ENCODE data around the gene VPS72. TPM values are rescaled to one million over a fixed set of nuclear protein-coding genes. Genes with fewer than 3 reads are reported as not detected.

The VPS72 gene, protein sequence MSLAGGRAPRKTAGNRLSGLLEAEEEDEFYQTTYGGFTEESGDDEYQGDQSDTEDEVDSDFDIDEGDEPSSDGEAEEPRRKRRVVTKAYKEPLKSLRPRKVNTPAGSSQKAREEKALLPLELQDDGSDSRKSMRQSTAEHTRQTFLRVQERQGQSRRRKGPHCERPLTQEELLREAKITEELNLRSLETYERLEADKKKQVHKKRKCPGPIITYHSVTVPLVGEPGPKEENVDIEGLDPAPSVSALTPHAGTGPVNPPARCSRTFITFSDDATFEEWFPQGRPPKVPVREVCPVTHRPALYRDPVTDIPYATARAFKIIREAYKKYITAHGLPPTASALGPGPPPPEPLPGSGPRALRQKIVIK
- total RNA-seq (2014; rRNA removed; shearing (Covaris generic)), result 92.9 and 126 TPM in 2 replicates

DNA sequence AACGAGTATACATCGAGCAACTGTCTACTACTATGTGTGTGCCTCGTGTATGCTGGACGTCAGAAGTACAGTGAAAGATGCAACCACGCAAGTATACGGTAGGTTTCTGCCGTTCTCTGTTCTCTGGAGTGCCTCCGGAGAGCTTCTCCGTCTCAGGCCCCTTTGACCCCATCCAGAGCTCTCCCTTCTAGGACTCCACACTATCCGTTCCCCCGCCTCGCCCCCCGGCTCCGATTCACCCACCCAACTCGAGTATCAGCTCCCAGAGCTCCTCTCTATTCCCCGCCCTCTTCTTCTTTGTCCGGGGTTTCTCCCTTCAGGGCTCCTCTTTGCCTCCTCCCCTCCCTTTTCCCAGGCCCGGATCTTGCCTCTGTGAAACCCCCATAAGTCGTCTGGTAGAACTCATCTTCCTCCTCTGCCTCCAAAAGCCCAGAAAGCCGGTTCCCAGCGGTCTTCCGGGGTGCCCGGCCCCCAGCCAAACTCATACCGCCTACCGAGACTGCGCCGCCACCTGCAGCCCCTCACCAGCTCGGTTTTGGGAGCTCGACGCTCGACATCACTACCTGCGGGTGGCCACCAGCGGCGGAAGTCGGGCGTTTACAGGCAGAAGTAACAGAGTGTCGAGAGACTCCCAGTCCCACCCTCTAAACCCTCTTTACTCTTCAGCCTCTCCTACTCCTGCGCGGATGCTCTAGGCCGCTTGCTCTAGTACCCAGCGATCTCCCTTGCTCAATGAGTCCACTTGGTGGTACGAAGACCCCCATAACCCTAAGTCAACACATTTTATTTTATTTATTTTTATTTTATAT lies at the start of gene VPS72:
Gene VPS72, minus strand, starts transcription at position 561 of the 809 bp plus-strand sequence. Its CDS starts 76 bp downstream, at position 485.

DNA sequence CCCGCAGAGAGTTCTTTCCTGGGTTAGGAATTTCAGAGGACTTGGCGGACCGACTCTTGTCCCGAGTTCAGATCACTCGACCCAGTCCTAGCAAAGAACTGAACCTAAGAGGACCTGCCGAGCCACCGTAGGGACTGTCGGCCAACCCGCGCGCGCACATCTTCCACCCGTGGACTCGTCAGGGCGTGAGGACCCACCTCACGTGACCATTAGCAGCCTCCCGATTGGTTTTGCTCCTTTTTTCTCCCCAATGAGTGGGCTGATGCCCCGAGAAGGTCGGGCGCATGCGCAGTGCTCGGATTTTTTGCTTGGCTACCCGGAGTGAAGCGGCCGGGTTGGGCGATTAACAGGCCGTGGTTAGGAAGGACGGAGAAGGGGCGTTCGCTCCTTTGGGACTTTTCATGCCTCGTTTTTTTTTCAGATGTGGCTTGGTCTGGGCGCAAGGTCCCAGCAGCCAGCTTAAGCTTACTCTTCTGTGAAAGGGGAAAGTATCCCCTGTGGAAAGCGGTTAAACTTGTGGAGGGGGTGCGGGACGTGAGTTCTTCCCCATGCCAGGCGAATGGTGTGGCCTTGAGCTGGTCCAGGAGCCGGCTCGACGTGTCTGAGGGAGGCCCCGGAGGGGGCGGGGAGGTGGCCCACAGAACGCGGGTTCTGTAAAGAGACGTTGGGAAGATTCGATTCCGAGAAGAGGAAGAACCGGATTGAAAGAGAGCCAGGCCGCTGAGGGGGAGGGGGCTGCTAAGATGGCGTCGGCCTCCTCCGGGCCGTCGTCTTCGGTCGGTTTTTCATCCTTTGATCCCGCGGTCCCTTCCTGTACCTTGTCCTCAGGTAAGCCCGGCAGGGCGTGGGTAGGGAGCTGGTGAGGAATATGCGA lies 8.5 kb upstream of the VPS72 start, which contains the start of gene PIP5K1A:
Gene PIP5K1A, plus strand, starts transcription at position 299 of the 874 bp plus-strand sequence. Its CDS starts 445 bp downstream, at position 744.

DNA sequence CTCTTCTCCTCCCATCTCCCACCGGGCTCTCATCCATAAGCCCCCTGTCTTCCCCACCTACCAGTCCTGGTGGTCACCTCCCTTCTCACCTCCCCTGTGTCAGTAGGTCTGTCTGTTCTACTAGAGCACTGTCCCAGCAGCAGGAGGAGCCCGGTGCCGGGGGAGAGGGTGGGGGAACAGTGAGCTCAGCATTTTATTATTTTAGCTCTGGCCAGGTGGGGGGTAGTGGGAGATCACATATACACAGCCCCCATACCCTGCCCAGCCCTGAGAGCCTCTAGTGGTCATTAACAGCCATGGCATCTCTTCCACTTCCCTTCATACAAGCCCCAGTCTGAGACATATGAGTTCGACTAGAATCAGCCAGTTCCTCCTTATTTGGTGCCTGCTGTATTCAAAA lies 14.1 kb downstream of the VPS72 start, which contains the start of gene TMOD4:
Gene TMOD4, minus strand, starts transcription at position 119 of the 400 bp plus-strand sequence. CDS start 1,106 bp downstream, outside the sequence.

DNA sequence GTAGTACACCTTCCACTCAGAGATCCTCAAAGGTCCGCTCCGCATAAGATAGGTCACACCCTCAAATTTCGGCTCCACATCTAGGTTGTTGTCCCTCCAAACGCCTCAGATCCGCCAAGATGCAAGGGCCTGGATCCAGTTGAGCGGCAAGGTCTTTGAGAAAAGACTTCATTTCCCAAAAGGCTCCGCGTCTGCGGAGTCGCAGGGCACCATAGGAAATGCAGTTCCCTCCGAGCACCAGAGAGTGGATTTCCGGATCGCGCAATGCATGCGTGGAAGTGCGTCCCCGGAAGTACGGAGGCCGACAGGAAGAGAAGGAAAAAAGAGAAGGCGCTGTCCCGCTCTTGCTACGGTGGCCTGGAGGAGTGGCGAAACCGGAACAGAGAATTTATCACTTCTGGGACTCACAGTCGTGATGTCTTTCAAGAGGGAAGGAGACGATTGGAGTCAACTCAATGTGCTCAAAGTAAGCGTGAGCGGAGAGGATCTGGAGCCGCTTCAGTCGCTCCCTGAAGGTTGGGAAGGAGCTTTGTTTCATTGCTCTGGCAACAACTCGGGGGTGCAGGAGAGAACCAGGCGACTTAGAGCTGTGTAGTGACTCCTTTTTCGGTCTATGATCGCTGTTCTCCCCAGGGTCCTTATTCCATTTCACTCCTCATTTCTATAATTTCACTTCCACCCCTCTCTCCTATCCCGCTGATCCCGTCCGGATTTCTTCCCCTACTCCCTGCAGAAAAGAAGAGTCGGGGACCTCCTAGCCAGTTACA lies 24.1 kb downstream of the VPS72 start, which contains the start of the genes LYSMD1 and SCNM1:
Gene LYSMD1, minus strand, starts transcription at position 165 of the 767 bp plus-strand sequence. CDS start 644 bp downstream, outside the sequence.
Gene SCNM1, plus strand, starts transcription at position 407 of the 767 bp plus-strand sequence. Its CDS starts 9 bp downstream, at position 416.

DNA sequence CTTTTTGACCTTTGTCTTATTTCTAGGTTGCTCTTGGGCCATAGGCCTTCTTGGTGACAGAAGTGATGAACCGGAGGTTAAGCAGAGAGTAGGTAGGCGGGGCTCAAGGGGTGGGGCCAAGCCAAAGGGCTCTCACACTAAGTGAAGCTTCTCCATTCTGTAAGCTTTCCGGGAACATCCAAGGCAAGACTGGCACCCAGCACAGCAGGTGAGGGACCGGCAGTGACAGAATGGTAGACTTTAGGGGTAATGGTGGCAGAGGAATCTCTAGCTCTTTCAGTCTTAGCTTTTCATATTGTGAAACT lies 33.5 kb downstream of the VPS72 start, which contains the start of gene TNFAIP8L2:
Gene TNFAIP8L2, plus strand, starts transcription at position 135 of the 305 bp plus-strand sequence. CDS start 2,049 bp downstream, outside the sequence.

DNA sequence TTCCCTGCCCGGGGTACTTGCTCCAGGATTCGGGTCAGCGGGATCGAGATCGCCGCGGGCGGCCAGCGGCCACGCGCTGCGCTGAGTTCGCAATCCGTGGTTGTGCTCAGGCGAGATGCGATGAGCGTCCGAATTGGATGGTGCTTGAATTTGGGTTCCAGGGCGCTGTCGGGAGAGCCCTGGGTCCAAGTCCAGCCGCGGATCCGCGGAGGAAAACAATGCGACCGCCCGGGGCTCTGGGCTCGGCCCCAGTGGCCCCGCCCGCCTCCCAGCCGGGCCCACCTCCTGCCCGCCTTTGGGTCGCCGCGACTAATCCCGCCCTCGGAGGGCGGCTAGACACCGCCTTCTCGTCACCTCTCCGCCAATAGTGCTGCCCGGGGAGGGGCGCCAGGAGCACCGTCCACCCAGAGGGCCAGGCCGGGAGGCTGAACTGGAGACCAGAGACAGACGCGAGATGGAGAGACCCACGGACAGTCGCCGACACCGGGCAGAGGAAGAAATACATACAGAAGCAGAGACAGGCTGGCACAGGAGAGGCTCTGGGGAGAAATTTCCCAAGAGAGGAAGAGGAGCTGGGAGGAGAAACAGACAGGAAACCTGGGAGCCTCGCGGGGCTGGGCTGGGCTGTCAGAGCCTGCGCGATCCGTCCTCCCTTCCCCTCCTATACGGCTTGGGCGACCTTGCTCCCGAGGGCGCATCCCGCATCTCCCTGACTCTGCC lies 43.4 kb downstream of the VPS72 start, which contains the start of gene SEMA6C:
Gene SEMA6C, minus strand, starts transcription at position 220 of the 720 bp plus-strand sequence. CDS start 4,010 bp downstream, outside the sequence.

Other genes with a start within 250 kb of the VPS72 start
- 143 and 158 TPM in 2 replicates for gene CERS2, start 215.4 kb downstream of the VPS72 start, total RNA-seq (2014; rRNA removed; shearing (Covaris generic))
- gene ANXA9, start 207.9 kb downstream of the VPS72 start, total RNA-seq (2014; rRNA removed; shearing (Covaris generic)), result 2.4 and 2.7 TPM in 2 replicates
- gene MINDY1, start 183.3 kb downstream of the VPS72 start, total RNA-seq (2014; rRNA removed; shearing (Covaris generic)), result 12.5 and 13.5 TPM in 2 replicates
- gene PRUNE1, start 181.7 kb downstream of the VPS72 start, total RNA-seq (2014; rRNA removed; shearing (Covaris generic)), result 14.7 and 15.2 TPM in 2 replicates
- 0.30 and 2.2 TPM in 2 replicates for gene BNIPL, start 153.6 kb downstream of the VPS72 start, total RNA-seq (2014; rRNA removed; shearing (Covaris generic))
- gene C1orf56, start 142.4 kb downstream of the VPS72 start, total RNA-seq (2014; rRNA removed; shearing (Covaris generic)), result 4.3 and 6.8 TPM in 2 replicates
- gene CDC42SE1, start 130.6 kb downstream of the VPS72 start, total RNA-seq (2014; rRNA removed; shearing (Covaris generic)), result 79.9 and 87.9 TPM in 2 replicates
- 7.4 and 7.6 TPM in 2 replicates for gene MLLT11, start 129.8 kb downstream of the VPS72 start, total RNA-seq (2014; rRNA removed; shearing (Covaris generic))
- gene GABPB2, start 119.4 kb downstream of the VPS72 start, total RNA-seq (2014; rRNA removed; shearing (Covaris generic)), result 8.9 and 13.4 TPM in 2 replicates
- gene SEMA6C, start 43.6 kb downstream of the VPS72 start, total RNA-seq (2014; rRNA removed; shearing (Covaris generic)), result 1.1 and 2.3 TPM in 2 replicates
- not detected in 2 replicates for gene TNFAIP8L2, start 33.5 kb downstream of the VPS72 start, total RNA-seq (2014; rRNA removed; shearing (Covaris generic))
- gene LYSMD1, start 24.3 kb downstream of the VPS72 start, total RNA-seq (2014; rRNA removed; shearing (Covaris generic)), result 13.2 and 15.1 TPM in 2 replicates
- 129 and 130 TPM in 2 replicates for gene SCNM1, start 24.1 kb downstream of the VPS72 start, total RNA-seq (2014; rRNA removed; shearing (Covaris generic))
- 0.38 and 0.40 TPM in 2 replicates for gene TMOD4, start 14.2 kb downstream of the VPS72 start, total RNA-seq (2014; rRNA removed; shearing (Covaris generic))
- gene PIP5K1A, start 8.4 kb upstream of the VPS72 start, total RNA-seq (2014; rRNA removed; shearing (Covaris generic)), result 72.2 and 99.9 TPM in 2 replicates
- gene PSMD4, start 64.5 kb upstream of the VPS72 start, total RNA-seq (2014; rRNA removed; shearing (Covaris generic)), result 491 and 493 TPM in 2 replicates
- 33.5 and 34.2 TPM in 2 replicates for gene ZNF687, start 92.1 kb upstream of the VPS72 start, total RNA-seq (2014; rRNA removed; shearing (Covaris generic))
- 70.3 and 78.9 TPM in 2 replicates for gene PI4KB, start 137.2 kb upstream of the VPS72 start, total RNA-seq (2014; rRNA removed; shearing (Covaris generic))
- gene RFX5, start 157.1 kb upstream of the VPS72 start, total RNA-seq (2014; rRNA removed; shearing (Covaris generic)), result 99.2 and 108 TPM in 2 replicates
- gene SELENBP1, start 182.5 kb upstream of the VPS72 start, total RNA-seq (2014; rRNA removed; shearing (Covaris generic)), result not detected in 2 replicates
- 846 and 849 TPM in 2 replicates for gene PSMB4, start 209.4 kb upstream of the VPS72 start, total RNA-seq (2014; rRNA removed; shearing (Covaris generic))